SH-SY5Y (cell line): ENCODE data around the gene FSTL5.

Source experiments
- GATA2 ChIP-seq: IDR thresholded peaks from 2 replicates; pipeline ENCODE4 v1.6.1; 2011; ENCODE audit warnings: mild to moderate bottlenecking, low read depth, low read length
- GATA3 ChIP-seq: IDR thresholded peaks from 2 replicates; pipeline ENCODE4 v1.6.1; 2011; ENCODE audit warnings: low read depth, mild to moderate bottlenecking, low read length, moderate library complexity

- peak; percentile 22 for TF ChIP-seq GATA2
- peak; percentile 67; the same call in 1 of the 2 replicates for TF ChIP-seq GATA3
These were observed 568.5 kb downstream of the FSTL5 start for GRCh38 chr4:161595230-161595771.
